GM19452 (cell line): ENCODE measurements around the gene MAP3K4.
"Not testable (repeated sequence)": the region's sequence is repeated elsewhere in the genome, so short reads cannot be mapped to it uniquely, and the experiment has no call there.

ENCODE experiments used
- ATAC-seq: cut with Tn5 transposase; IDR thresholded peaks from one replicate; pipeline ENCODE4 v1.9.1; 2021; ENCODE audit not compliant: unreplicated experiment

MAP3K4 gene

GRCh38 chr6:160972111-160972510 is 19.5 kb upstream of the MAP3K4 start:
- no peak for ATAC-seq

- not testable (repeated sequence) for ATAC-seq
Observed at GRCh38 chr6:160972594-160972993, 19.0 kb upstream of the MAP3K4 start.

- no peak for ATAC-seq
Observed at GRCh38 chr6:160973311-160974250, 18.0 kb upstream of the MAP3K4 start.

- ATAC-seq = no peak
Observed at GRCh38 chr6:160974304-160974771, 17.2 kb upstream of the MAP3K4 start.

GRCh38 chr6:160975162-160975561 is 16.4 kb upstream of the MAP3K4 start:
- no peak for ATAC-seq

- ATAC-seq = not testable (repeated sequence)
Observed at GRCh38 chr6:160975961-160976360, 15.6 kb upstream of the MAP3K4 start.

GRCh38 chr6:160978141-160978901 is 13.2 kb upstream of the MAP3K4 start:
- no peak for ATAC-seq

GRCh38 chr6:160979061-160979708 is 12.4 kb upstream of the MAP3K4 start:
- ATAC-seq = no peak

- not testable (repeated sequence) for ATAC-seq
Observed at GRCh38 chr6:160983377-160983948, 8.1 kb upstream of the MAP3K4 start.

GRCh38 chr6:160986851-160987250 is 4.7 kb upstream of the MAP3K4 start:
- no peak for ATAC-seq

GRCh38 chr6:160987265-160987664 is 4.3 kb upstream of the MAP3K4 start:
- ATAC-seq = no peak

- ATAC-seq = no peak
Observed at GRCh38 chr6:160990847-160991405, 643 bp upstream of the MAP3K4 start.

- peak; percentile 50 for ATAC-seq
Observed at GRCh38 chr6:160992061-160992979, 751 bp downstream of the MAP3K4 start.

GRCh38 chr6:160992980-160993314 is 1.4 kb downstream of the MAP3K4 start:
- ATAC-seq = no peak

GRCh38 chr6:160995271-160995670 is 3.7 kb downstream of the MAP3K4 start:
- ATAC-seq = no peak

GRCh38 chr6:160996131-160996601 is 4.6 kb downstream of the MAP3K4 start:
- ATAC-seq = no peak

- ATAC-seq = no peak
Observed at GRCh38 chr6:160998217-160998616, 6.6 kb downstream of the MAP3K4 start.

GRCh38 chr6:160998766-160999165 is 7.2 kb downstream of the MAP3K4 start:
- ATAC-seq = no peak

GRCh38 chr6:160999516-160999915 is 7.9 kb downstream of the MAP3K4 start:
- ATAC-seq = no peak

GRCh38 chr6:161000632-161001031 is 9.1 kb downstream of the MAP3K4 start:
- no peak for ATAC-seq
